Measurements from ENCODE around the gene GET3. TPM values are rescaled to one million over a fixed set of nuclear protein-coding genes. Genes with fewer than 3 reads are reported as not detected.

GET3 gene
- total and polyA plus RNA-seq, 2 donors (not counting 1 experiment from before 2014, with no cell fraction given), result 37.2 to 61.7 TPM

DNA sequence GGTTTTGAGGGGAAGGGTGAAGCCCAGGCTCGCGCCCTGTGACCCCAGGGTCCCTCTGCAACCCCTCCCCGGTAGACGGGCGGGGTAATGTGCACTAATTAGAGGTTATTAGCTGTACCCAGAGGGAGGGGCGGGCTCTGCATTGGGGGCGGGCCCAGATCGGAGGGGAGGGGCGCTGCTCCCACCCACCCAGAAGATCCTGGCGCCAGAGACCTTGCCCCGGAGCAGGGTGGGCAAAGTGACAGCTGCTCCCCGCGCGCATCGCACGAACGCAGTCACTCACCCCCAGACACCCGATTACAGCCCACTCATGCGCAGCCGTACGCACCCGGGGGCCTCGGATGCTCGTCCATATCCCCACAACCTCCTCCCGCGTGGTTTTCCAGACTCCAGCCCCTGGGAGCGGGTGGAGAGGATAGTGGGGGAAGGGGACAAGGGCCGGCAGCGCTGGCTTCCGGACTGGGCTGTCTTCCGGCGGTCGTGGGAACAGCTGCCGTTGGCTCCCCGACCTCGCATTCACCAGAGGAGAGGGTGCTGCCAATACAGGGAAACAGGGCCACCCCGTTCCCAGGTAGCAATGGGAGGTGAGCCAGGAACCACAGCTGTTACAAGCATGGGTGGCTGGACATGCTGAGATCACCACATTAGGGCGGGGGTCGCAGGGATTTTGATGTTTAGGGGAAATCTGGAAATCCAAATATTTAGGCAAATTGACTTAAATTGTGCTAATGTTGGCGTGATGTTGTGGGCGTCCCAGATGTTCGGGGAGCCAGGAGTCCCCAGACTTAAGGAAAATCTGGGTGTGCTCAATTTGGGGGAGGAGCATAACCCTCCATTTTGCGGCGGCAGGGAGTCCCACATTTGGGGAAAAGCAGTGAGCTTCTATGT, 41.0 kb downstream of the GET3 start:
- peak overlapping the region; percentile 88 for H3K4me3 Mint-ChIP-seq
- Histone ChIP-seq H3K27me3 (replicated peaks in 1 of 4; ENCODE audit: control extremely low read depth in 1 of 4, control insufficient read depth in 3 of 4, insufficient read depth in 4 of 4, low read length in 3 of 4) (no peaks in the 10 kb centered on the region), H3K9ac (ENCODE audit: low read length) (peak overlapping the region; percentile 78), H3K27ac (ENCODE audit: low read length in 2 of 2) (peak overlapping the region; percentile 83 to 86), H3K9me3 (ENCODE audit: control extremely low read depth in 1 of 3, control insufficient read depth in 2 of 3, insufficient read depth in 1 of 3, low read length in 2 of 3) (no peaks in the 10 kb centered on the region), H3K4me3 (ENCODE audit: control extremely low read depth in 1 of 5, extremely low read depth in 1 of 5, insufficient read depth in 1 of 5, low read depth in 2 of 5, low read length in 4 of 5) (peak overlapping the region; percentile 63 to 89 (median 75)), H3K4me1 (ENCODE audit: control insufficient read depth in 2 of 2, insufficient read depth in 2 of 2, low read length in 2 of 2) (peaks cover 34 to 54% of the 10 kb centered on the region in 2 donors), H2AFZ (ENCODE audit: insufficient read depth, low read depth, low read length, poor library complexity, severe bottlenecking) (peak overlapping the region; percentile 73), H3K79me2 (ENCODE audit: control insufficient read depth, insufficient read depth, low read length) (peaks cover 2% of the 10 kb centered on the region), H3K36me3 (replicated peaks in 1 of 2; ENCODE audit: control extremely low read depth in 1 of 2, control insufficient read depth in 1 of 2, extremely low read depth in 1 of 2, insufficient read depth in 2 of 2, low read length in 1 of 2) (no peaks in the 10 kb centered on the region), H3K4me2 (replicated peaks; ENCODE audit: low read depth, low read length, poor library complexity, severe bottlenecking) (peak overlapping the region; percentile 95), H4K20me1 (ENCODE audit: control insufficient read depth, insufficient read depth, low read length, poor library complexity, severe bottlenecking) (no peaks in the 10 kb centered on the region)
- intact Hi-C loops (cut with micrococcal nuclease), result no loop called here
- POLR2A ChIA-PET, result interaction anchor here (0.6 to 6.9 kb wide), 10 partner anchors 9 to 340 kb away, joined by 3 to 233 read pairs (median 6); partner anchors contain the start of genes DNASE2, JUNB, NACC1 and RNASEH2A
- H3K27me3 Mint-ChIP-seq, result no peaks in the 10 kb centered on the region
- H3K27ac Mint-ChIP-seq, result peak overlapping the region; percentile 84
- CTCF ChIA-PET, result interaction anchor here (0.5 to 27.9 kb wide), 9 partner anchors 9 to 96 kb away, joined by 3 to 1147 read pairs (median 5); partner anchors contain the start of genes DHPS, JUNB, PRDX2 and RNASEH2A
- 8% methylated on average over 31 of the region's 44 CpGs for WGBS (ENCODE audit: insufficient coverage)
- ATAC-seq (ENCODE audit: low read depth) (peak; percentile 2), DNase-seq (peak; percentile 80)
- no peaks in the 10 kb centered on the region for H3K9me3 Mint-ChIP-seq (ENCODE audit: insufficient read depth)
- TF ChIP-seq CTCF (IDR thresholded peaks at IDR 0.05) (no peak), EZH2 (IDR thresholded peaks at IDR 0.05; ENCODE audit: borderline replicate concordance, insufficient read depth, low read depth, low read length, poor library complexity, severe bottlenecking) (no peak)
- peaks cover 49% of the 10 kb centered on the region for H3K4me1 Mint-ChIP-seq

GRCh38 chr19:12778905-12779161, 41.5 kb downstream of the GET3 start:
- POLR2A ChIA-PET, result interaction anchor here (0.6 to 6.9 kb wide), 4 partner anchors 9 to 49 kb away, joined by 4 to 233 read pairs (median 20); partner anchors contain the start of gene JUNB
- Histone ChIP-seq H3K27ac (ENCODE audit: low read length in 2 of 2) (peak overlapping the region; percentile 83 to 86), H3K4me2 (replicated peaks; ENCODE audit: low read depth, low read length, poor library complexity, severe bottlenecking) (peak overlapping the region; percentile 95), H3K36me3 (replicated peaks in 1 of 2; ENCODE audit: control extremely low read depth in 1 of 2, control insufficient read depth in 1 of 2, extremely low read depth in 1 of 2, insufficient read depth in 2 of 2, low read length in 1 of 2) (no peaks in the 10 kb centered on the region), H3K79me2 (ENCODE audit: control insufficient read depth, insufficient read depth, low read length) (peaks cover 2% of the 10 kb centered on the region), H4K20me1 (ENCODE audit: control insufficient read depth, insufficient read depth, low read length, poor library complexity, severe bottlenecking) (no peaks in the 10 kb centered on the region), H3K27me3 (replicated peaks in 1 of 4; ENCODE audit: control extremely low read depth in 1 of 4, control insufficient read depth in 3 of 4, insufficient read depth in 4 of 4, low read length in 3 of 4) (no peaks in the 10 kb centered on the region), H3K9ac (ENCODE audit: low read length) (no peak overlapping the region), H3K4me3 (ENCODE audit: control extremely low read depth in 1 of 5, extremely low read depth in 1 of 5, insufficient read depth in 1 of 5, low read depth in 2 of 5, low read length in 4 of 5) (peak overlapping the region in 3 of 5 experiments; percentile 66 to 88 (median 75)), H2AFZ (ENCODE audit: insufficient read depth, low read depth, low read length, poor library complexity, severe bottlenecking) (peak overlapping the region; percentile 20), H3K9me3 (ENCODE audit: control extremely low read depth in 1 of 3, control insufficient read depth in 2 of 3, insufficient read depth in 1 of 3, low read length in 2 of 3) (no peaks in the 10 kb centered on the region), H3K4me1 (ENCODE audit: control insufficient read depth in 2 of 2, insufficient read depth in 2 of 2, low read length in 2 of 2) (peaks cover 39 to 60% of the 10 kb centered on the region in 2 donors)
- ATAC-seq (ENCODE audit: low read depth), result no peak
- no peaks in the 10 kb centered on the region for H3K9me3 Mint-ChIP-seq (ENCODE audit: insufficient read depth)
- H3K27me3 Mint-ChIP-seq, result no peaks in the 10 kb centered on the region
- H3K27ac Mint-ChIP-seq, result peak overlapping the region; percentile 84
- 53% methylated on average over 6 of the region's 6 CpGs for WGBS (ENCODE audit: insufficient coverage)
- DNase-seq, result no peak
- peak overlapping the region; percentile 88 for H3K4me3 Mint-ChIP-seq
- no peak for TF ChIP-seq EZH2 (IDR thresholded peaks at IDR 0.05; ENCODE audit: borderline replicate concordance, insufficient read depth, low read depth, low read length, poor library complexity, severe bottlenecking)
- no peak for TF ChIP-seq CTCF (IDR thresholded peaks at IDR 0.05)
- intact Hi-C loops (cut with micrococcal nuclease), result no loop called here
- CTCF ChIA-PET, result interaction anchor here (0.5 to 27.9 kb wide), 8 partner anchors 9 to 97 kb away, joined by 3 to 1147 read pairs (median 20); partner anchors contain the start of genes DHPS, JUNB, PRDX2 and RNASEH2A
- H3K4me1 Mint-ChIP-seq, result peaks cover 51% of the 10 kb centered on the region
